H1 (cell line): ENCODE data around the gene HEATR9. TPM values are rescaled to one million over a fixed set of nuclear protein-coding genes. Genes with fewer than 3 reads are reported as not detected.

ENCODE experiments used
- CTCF ChIA-PET: fragments of 300-600 bp; sonication (Branson Sonifier 250); formaldehyde crosslinking; loops from one replicate; lab custom pipeline; 2021; ENCODE audit not compliant: partially characterized antibody; lab: Charles Lee
- POLR2A ChIA-PET: fragments of 300-600 bp; sonication (Branson Sonifier 250); formaldehyde crosslinking; loops from one replicate; lab custom pipeline; 2021; ENCODE audit warnings: inconsistent platforms; ENCODE audit not compliant: partially characterized antibody; lab: Charles Lee
- DNase-seq, 2 experiments: peaks; one replicate each; pipeline versions ENCODE4 v3.0.0 to v3.0.0-alpha.2; 2010 to 2022; ENCODE audit warnings: low spot score in 2 of 2, low read depth in 1 of 2, mixed read lengths in 1 of 2
- FAIRE-seq: peaks from 2 replicates; lab custom pipeline; 2011; peaks lifted over from hg19 to GRCh38; lab: Jason Lieb, UNC
- H2AFZ ChIP-seq: 2 replicates; pipeline ENCODE4 v1.8.1; 2012; ENCODE audit warnings: low read length, inconsistent platforms
- H2AK5ac ChIP-seq: 2 replicates; pipeline ENCODE4 v1.6.1; 2013; ENCODE audit warnings: low read depth, low read length
- H2BK120ac ChIP-seq: replicated peaks from 2 replicates; pipeline ENCODE3; 2013; ENCODE audit warnings: low read depth, low read length, inconsistent platforms
- H2BK12ac ChIP-seq: 2 replicates; pipeline ENCODE4 v1.6.1; 2013; ENCODE audit warnings: low read depth, low read length
- H2BK15ac ChIP-seq: 2 replicates; pipeline ENCODE4 v1.6.1; 2013; ENCODE audit warnings: low read length
- H2BK20ac ChIP-seq: 2 replicates; pipeline ENCODE4 v1.6.1; 2013; ENCODE audit warnings: low read length
- H2BK5ac ChIP-seq: 2 replicates; pipeline ENCODE4 v1.6.1; 2013; ENCODE audit warnings: low read depth, low read length
- H3K14ac ChIP-seq: 2 replicates; pipeline ENCODE4 v1.6.1; 2013; ENCODE audit warnings: inconsistent platforms; ENCODE audit not compliant: insufficient read length
- H3K18ac ChIP-seq: 2 replicates; pipeline ENCODE4 v1.6.1; 2013; ENCODE audit warnings: low read length; ENCODE audit errors: extremely low read depth
- H3K23ac ChIP-seq: 2 replicates; pipeline ENCODE4 v1.6.1; 2013; ENCODE audit warnings: inconsistent platforms; ENCODE audit not compliant: insufficient read length
- H3K23me2 ChIP-seq: 2 replicates; pipeline ENCODE4 v1.6.1; 2013; ENCODE audit warnings: low read depth, low read length
- H3K27ac ChIP-seq: 2 replicates; pipeline ENCODE4 v1.6.1; 2011; ENCODE audit warnings: low read depth, low read length, inconsistent platforms
- H3K27me3 ChIP-seq, 4 experiments: replicated peaks in 1 of 4; 1 replicate in 1 of 4; 2 replicates in 3 of 4; pipeline versions ENCODE4 v1.6.1 to v1.8.1; 2011 to 2013; ENCODE audit warnings: low read length in 3 of 4, mild to moderate bottlenecking in 3 of 4, inconsistent platforms in 2 of 4, mixed read lengths in 2 of 4, moderate library complexity in 1 of 4; ENCODE audit not compliant: control insufficient read depth in 3 of 4, insufficient read depth in 3 of 4; ENCODE audit errors: extremely low read depth in 1 of 4
- H3K36me3 ChIP-seq, 4 experiments: 2 replicates each; pipeline versions ENCODE4 v1.6.1 to v1.8.1; 2011 to 2013; ENCODE audit warnings: mild to moderate bottlenecking in 4 of 4, low read length in 3 of 4, moderate library complexity in 2 of 4, control low read depth in 1 of 4, inconsistent platforms in 1 of 4; ENCODE audit not compliant: insufficient read depth in 4 of 4, control insufficient read depth in 2 of 4
- H3K4ac ChIP-seq: replicated peaks from 2 replicates; pipeline ENCODE3; 2013; ENCODE audit warnings: low read length, low read depth, mixed read lengths, inconsistent platforms; ENCODE audit not compliant: insufficient read length
- H3K4me1 ChIP-seq, 4 experiments: replicated peaks in 1 of 4; 1 replicate in 1 of 4; 2 replicates in 3 of 4; pipeline versions ENCODE4 v1.6.1 to v1.8.1; 2011 to 2013; ENCODE audit warnings: low read length in 3 of 4, inconsistent platforms in 2 of 4, mixed read lengths in 1 of 4; ENCODE audit not compliant: insufficient read depth in 4 of 4, control insufficient read depth in 3 of 4
- H3K4me2 ChIP-seq, 2 experiments: 2 replicates each; pipeline versions ENCODE4 v1.6.1 to v1.8.1; 2011 to 2013; ENCODE audit warnings: low read depth in 2 of 2, low read length in 2 of 2, control low read depth in 1 of 2, inconsistent platforms in 1 of 2, mild to moderate bottlenecking in 1 of 2; ENCODE audit not compliant: insufficient read depth in 1 of 2
- H3K4me3 ChIP-seq, 4 experiments: fragments of 200-600, 300-600 bp in 1 of 4; sonication (generic), shearing (Covaris generic), sonication (Bioruptor Twin) in 1 of 4; 2 replicates each; pipeline versions ENCODE4 v1.5.1 to v1.8.1; 2011 to 2016; ENCODE audit warnings: low read length in 4 of 4, low read depth in 3 of 4, control low read depth in 2 of 4, inconsistent platforms in 2 of 4, mild to moderate bottlenecking in 2 of 4, mixed read lengths in 1 of 4, moderate library complexity in 1 of 4; ENCODE audit not compliant: insufficient read depth in 2 of 4; ENCODE audit errors: extremely low read depth in 1 of 4
- H3K56ac ChIP-seq: replicated peaks from 2 replicates; pipeline ENCODE3; 2013; ENCODE audit warnings: low read depth, mild to moderate bottlenecking, mixed read lengths, low read length, inconsistent platforms; ENCODE audit not compliant: insufficient read length
- H3K79me1 ChIP-seq: 2 replicates; pipeline ENCODE4 v1.6.1; 2013; ENCODE audit warnings: low read depth, low read length, control low read depth
- H3K79me2 ChIP-seq, 2 experiments: 2 replicates each; pipeline versions ENCODE4 v1.6.1 to v1.8.1; 2012 to 2013; ENCODE audit warnings: low read length in 2 of 2, mild to moderate bottlenecking in 2 of 2, inconsistent platforms in 1 of 2; ENCODE audit not compliant: insufficient read depth in 2 of 2, control insufficient read depth in 1 of 2
- H3K9ac ChIP-seq, 4 experiments: replicated peaks in 1 of 4; 1 replicate in 1 of 4; 2 replicates in 3 of 4; pipeline versions ENCODE4 v1.6.1 to v1.8.1; 2011 to 2013; ENCODE audit warnings: low read depth in 3 of 4, low read length in 3 of 4, control low read depth in 2 of 4, mild to moderate bottlenecking in 2 of 4, moderate library complexity in 2 of 4, inconsistent platforms in 1 of 4; ENCODE audit errors: extremely low read depth in 1 of 4
- H3K9me3 ChIP-seq, 2 experiments: 2 replicates each; pipeline versions ENCODE4 v1.6.1 to v1.8.1; 2012 to 2013; ENCODE audit warnings: mild to moderate bottlenecking in 2 of 2, moderate library complexity in 2 of 2, control low read depth in 1 of 2, inconsistent platforms in 1 of 2, low read depth in 1 of 2, low read length in 1 of 2, mixed read lengths in 1 of 2; ENCODE audit not compliant: insufficient read depth in 2 of 2
- H4K20me1 ChIP-seq, 2 experiments: replicated peaks in 1 of 2; 2 replicates each; pipeline versions ENCODE3 to v1.8.1; 2011 to 2013; ENCODE audit warnings: inconsistent platforms in 2 of 2, low read length in 2 of 2, mild to moderate bottlenecking in 1 of 2; ENCODE audit not compliant: insufficient read depth in 2 of 2, control insufficient read depth in 1 of 2
- H4K5ac ChIP-seq: 2 replicates; pipeline ENCODE4 v1.6.1; 2013; ENCODE audit warnings: low read length, low read depth, mixed read lengths, inconsistent platforms; ENCODE audit not compliant: insufficient read length
- H4K8ac ChIP-seq: 2 replicates; pipeline ENCODE4 v1.8.0; 2013; ENCODE audit warnings: mild to moderate bottlenecking, moderate library complexity, low read length, inconsistent platforms; ENCODE audit not compliant: insufficient read depth; ENCODE audit errors: extremely low read depth
- H4K91ac ChIP-seq: replicated peaks from 2 replicates; pipeline ENCODE3; 2013; ENCODE audit warnings: low read length, mixed read lengths, inconsistent platforms; ENCODE audit not compliant: insufficient read length
- ASH2L ChIP-seq: fragments of 200-600, 300-600 bp; sonication (generic); IDR thresholded peaks from one replicate; pipeline ENCODE4 v1.7.1; 2017; ENCODE audit warnings: low read length
- BCL11A ChIP-seq, 2 experiments: IDR thresholded peaks; one replicate each; pipeline ENCODE4 v1.6.1; 2011; ENCODE audit warnings: low read depth in 2 of 2, low read length in 2 of 2, mild to moderate bottlenecking in 2 of 2
- CEBPB ChIP-seq: IDR thresholded peaks from 2 replicates; pipeline ENCODE4 v1.6.1; 2012; ENCODE audit warnings: low read depth, low read length
- KDM4A ChIP-seq: IDR thresholded peaks from one replicate; pipeline ENCODE4 v1.7.1; 2012; ENCODE audit warnings: low read depth, mild to moderate bottlenecking, moderate library complexity, low read length, inconsistent platforms; ENCODE audit not compliant: severe bottlenecking
- NANOG ChIP-seq: IDR thresholded peaks from 2 replicates; pipeline ENCODE4 v1.6.1; 2011; ENCODE audit warnings: low read length, low read depth, mild to moderate bottlenecking, inconsistent platforms; ENCODE audit not compliant: insufficient read depth, poor library complexity, severe bottlenecking
- SRF ChIP-seq: IDR thresholded peaks from 2 replicates; pipeline ENCODE4 v1.6.1; 2011; ENCODE audit warnings: mild to moderate bottlenecking, low read depth, low read length, moderate library complexity
- TBP ChIP-seq: IDR thresholded peaks from 2 replicates; pipeline ENCODE4 v1.6.1; 2011; ENCODE audit warnings: low read depth, low read length, improper control_type of control experiment
- TCF12 ChIP-seq: IDR thresholded peaks from 2 replicates; pipeline ENCODE4 v1.6.1; 2011; ENCODE audit warnings: low read depth, mild to moderate bottlenecking, low read length
- WGBS, 2 experiments: shearing (Covaris generic) in 1 of 2; methylation state at CpG; one replicate each; pipeline versions ENCODE4 v1.1.6 to v1.1.7; 2013 to 2015; ENCODE audit warnings: low lambda C conversion rate in 2 of 2, mixed read lengths in 2 of 2, inconsistent platforms in 1 of 2, low coverage in 1 of 2, missing lambda C conversion rate in 1 of 2; ENCODE audit not compliant: insufficient replicate concordance in 2 of 2, insufficient coverage in 1 of 2, insufficient read length in 1 of 2; ENCODE audit errors: extremely low coverage in 1 of 2, missing lambda C conversion rate in 1 of 2; 5-methylcytosine and 5-hydroxymethylcytosine counted together
- polyA plus RNA-seq, 7 experiments: library from polyadenylated mRNA; depleted of rRNA in 3 of 7; stranded (reverse) in 5 of 7; unstranded in 2 of 7; fragments of >200 nt in 5 of 7; fragments of 200-250 nt in 2 of 7; gene quantifications; 1 replicate in 5 of 7; 2 replicates in 1 of 7; 4 replicates in 1 of 7; pipeline versions ENCODE4 v1.2.1 to v1.2.3, GENCODE V29; 2011 to 2013; ENCODE audit warnings: missing spikeins in 2 of 7, mixed read lengths in 2 of 7
- total RNA-seq: library from RNA; stranded (reverse); fragmentation: NEBNext Ultra II Directional; extraction: Animal tissue kit (Norgen Biotek cat#: 25700); gene quantifications from 2 replicates; pipeline ENCODE4 v1.2.1, GENCODE V29; 2021
- TF ChIP-seq, protein P1 (sequence below): IDR thresholded peaks from 2 replicates; pipeline ENCODE4 v1.6.1; 2012; ENCODE audit warnings: low read length, inconsistent platforms

HEATR9 gene
- total and polyA plus RNA-seq, 2 of the 8 experiments (the other 6 are each of a cell fraction or from before 2014, with no cell fraction given), result not detected

DNA sequence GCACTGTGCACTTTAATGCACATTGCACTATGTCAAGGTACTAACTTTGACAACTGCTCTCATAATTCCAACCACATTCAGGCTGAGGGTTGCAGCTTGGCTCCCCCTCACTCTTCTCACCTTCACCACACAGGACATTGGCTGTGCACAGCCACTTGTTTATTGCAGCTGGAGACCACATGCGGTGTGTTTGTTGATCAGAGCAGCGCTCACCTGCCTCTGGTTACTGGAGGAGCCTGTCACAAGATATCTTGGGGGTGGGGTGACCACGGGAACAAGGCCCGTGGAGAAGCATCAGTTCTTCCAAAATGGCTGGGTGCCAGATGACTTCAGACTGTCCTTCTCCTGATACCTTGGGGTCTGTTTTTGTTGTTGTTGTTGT is 22.1 kb upstream of the HEATR9 start:
- Histone ChIP-seq H3K9me3 (no peaks in the 10 kb centered on the region), H3K27ac (no peak overlapping the region), H3K36me3 (no peaks in the 10 kb centered on the region), H2BK20ac (no peak overlapping the region), H2BK12ac (no peak overlapping the region; the same call in 1 of the 2 replicates), H3K14ac (no peak overlapping the region), H2BK120ac (no peak overlapping the region), H3K27me3 (no peaks in the 10 kb centered on the region), H4K8ac (no peak overlapping the region), H2BK5ac (no peak overlapping the region), H3K56ac (no peak overlapping the region), H3K79me1 (no peaks in the 10 kb centered on the region), H4K91ac (no peak overlapping the region), H2AFZ (no peak overlapping the region), H3K4ac (no peak overlapping the region), H2AK5ac (no peak overlapping the region), H4K20me1 (no peaks in the 10 kb centered on the region), H3K79me2 (no peaks in the 10 kb centered on the region), H3K4me3 (no peak overlapping the region), H3K18ac (no peak overlapping the region), H3K9ac (no peak overlapping the region), H3K23me2 (no peaks in the 10 kb centered on the region), H4K5ac (no peak overlapping the region), H2BK15ac (no peak overlapping the region), H3K23ac (no peak overlapping the region), H3K4me1 (peaks cover 0 to 8% (median 3%) of the 10 kb centered on the region in 4 experiments; a peak in 5 of 7 replicates), H3K4me2 (peak overlapping the region in 1 of 2 experiments; percentile 11; a peak in 1 of 4 replicates)
- POLR2A ChIA-PET, result interaction anchor here (0.6 to 0.7 kb wide), 2 partner anchors 80 to 86 kb away, joined by 3 read pairs; no protein-coding TSS in a partner anchor
- CTCF ChIA-PET, result interaction anchor here (0.6 kb wide), 1 partner anchor 9 kb away, joined by 3 read pairs; no protein-coding TSS in a partner anchor
- TF ChIP-seq TCF12 (no peak), TBP (no peak), BCL11A (IDR thresholded peaks at IDR 0.05; ENCODE audit: low read depth in 2 of 2, low read length in 2 of 2) (no peak), NANOG (no peak), CEBPB (no peak), KDM4A (no peak), ASH2L (no peak), SRF (no peak)
- TF ChIP-seq, protein P1, sequence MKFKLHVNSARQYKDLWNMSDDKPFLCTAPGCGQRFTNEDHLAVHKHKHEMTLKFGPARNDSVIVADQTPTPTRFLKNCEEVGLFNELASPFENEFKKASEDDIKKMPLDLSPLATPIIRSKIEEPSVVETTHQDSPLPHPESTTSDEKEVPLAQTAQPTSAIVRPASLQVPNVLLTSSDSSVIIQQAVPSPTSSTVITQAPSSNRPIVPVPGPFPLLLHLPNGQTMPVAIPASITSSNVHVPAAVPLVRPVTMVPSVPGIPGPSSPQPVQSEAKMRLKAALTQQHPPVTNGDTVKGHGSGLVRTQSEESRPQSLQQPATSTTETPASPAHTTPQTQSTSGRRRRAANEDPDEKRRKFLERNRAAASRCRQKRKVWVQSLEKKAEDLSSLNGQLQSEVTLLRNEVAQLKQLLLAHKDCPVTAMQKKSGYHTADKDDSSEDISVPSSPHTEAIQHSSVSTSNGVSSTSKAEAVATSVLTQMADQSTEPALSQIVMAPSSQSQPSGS, result no peak
- no peak for FAIRE-seq
- 77% methylated on average over 4 of the region's 4 CpGs; no CpG with 5 or more reads in 1 of the 2 experiments for WGBS, 2 experiments
- no peak for DNase-seq
